Left renal pelvis (tissue), 4 donors: ENCODE measurements around the gene KCNH6. TPM values are rescaled to one million over a fixed set of nuclear protein-coding genes. Genes with fewer than 3 reads are reported as not detected.

Experiments used
- DNase-seq, 4 donors: peaks; one replicate each; pipeline ENCODE4 v3.0.0-alpha.2; 2013; ENCODE audit warnings: low read depth in 4 of 4, low spot score in 3 of 4
- polyA plus RNA-seq, 4 donors: library from polyadenylated mRNA; unstranded; fragments of 120-200 nt; gene quantifications; one replicate each; pipeline ENCODE4 v1.2.1, GENCODE V29; 2013; ENCODE audit not compliant: insufficient read length in 4 of 4

Gene KCNH6, protein sequence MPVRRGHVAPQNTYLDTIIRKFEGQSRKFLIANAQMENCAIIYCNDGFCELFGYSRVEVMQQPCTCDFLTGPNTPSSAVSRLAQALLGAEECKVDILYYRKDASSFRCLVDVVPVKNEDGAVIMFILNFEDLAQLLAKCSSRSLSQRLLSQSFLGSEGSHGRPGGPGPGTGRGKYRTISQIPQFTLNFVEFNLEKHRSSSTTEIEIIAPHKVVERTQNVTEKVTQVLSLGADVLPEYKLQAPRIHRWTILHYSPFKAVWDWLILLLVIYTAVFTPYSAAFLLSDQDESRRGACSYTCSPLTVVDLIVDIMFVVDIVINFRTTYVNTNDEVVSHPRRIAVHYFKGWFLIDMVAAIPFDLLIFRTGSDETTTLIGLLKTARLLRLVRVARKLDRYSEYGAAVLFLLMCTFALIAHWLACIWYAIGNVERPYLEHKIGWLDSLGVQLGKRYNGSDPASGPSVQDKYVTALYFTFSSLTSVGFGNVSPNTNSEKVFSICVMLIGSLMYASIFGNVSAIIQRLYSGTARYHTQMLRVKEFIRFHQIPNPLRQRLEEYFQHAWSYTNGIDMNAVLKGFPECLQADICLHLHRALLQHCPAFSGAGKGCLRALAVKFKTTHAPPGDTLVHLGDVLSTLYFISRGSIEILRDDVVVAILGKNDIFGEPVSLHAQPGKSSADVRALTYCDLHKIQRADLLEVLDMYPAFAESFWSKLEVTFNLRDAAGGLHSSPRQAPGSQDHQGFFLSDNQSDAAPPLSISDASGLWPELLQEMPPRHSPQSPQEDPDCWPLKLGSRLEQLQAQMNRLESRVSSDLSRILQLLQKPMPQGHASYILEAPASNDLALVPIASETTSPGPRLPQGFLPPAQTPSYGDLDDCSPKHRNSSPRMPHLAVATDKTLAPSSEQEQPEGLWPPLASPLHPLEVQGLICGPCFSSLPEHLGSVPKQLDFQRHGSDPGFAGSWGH
- 1 to 10 TPM in 2 of 4 donors, under 1 TPM in 2; 0.07 to 2.5 (median 0.98) TPM for polyA plus RNA-seq

DNA sequence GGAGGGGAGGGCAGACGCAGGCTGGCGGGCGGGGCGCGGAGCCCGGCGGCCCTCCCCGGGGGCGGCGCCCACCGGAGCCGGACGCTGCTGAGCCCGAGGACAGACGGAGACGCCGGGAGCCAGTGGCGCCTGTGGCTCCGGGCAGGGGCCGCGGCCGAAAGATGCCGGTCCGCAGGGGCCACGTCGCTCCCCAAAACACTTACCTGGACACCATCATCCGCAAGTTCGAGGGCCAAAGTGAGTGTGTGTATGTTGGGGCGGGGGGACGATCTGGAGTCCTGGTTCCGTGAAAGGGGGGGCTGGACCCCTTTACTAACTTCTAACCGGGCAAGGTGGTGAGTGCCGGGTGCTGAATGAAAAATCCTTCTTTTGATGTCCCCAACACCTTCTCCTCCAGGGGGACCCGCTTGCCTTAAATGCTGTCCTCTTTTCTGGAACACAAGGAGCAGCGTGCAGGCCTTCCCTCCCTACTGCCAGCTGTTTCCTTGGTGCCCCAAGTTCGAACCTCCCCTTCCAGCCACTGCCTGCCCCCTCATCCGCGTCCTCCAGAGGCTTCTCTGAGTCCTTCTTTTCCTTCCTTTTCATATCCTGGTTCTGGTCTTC is at the start of gene KCNH6:
Gene KCNH6 (plus strand): TSS at position 106 of the 603 bp plus-strand sequence. CDS start 56 bp downstream, at position 162.
- DNase-seq: no peak

DNA sequence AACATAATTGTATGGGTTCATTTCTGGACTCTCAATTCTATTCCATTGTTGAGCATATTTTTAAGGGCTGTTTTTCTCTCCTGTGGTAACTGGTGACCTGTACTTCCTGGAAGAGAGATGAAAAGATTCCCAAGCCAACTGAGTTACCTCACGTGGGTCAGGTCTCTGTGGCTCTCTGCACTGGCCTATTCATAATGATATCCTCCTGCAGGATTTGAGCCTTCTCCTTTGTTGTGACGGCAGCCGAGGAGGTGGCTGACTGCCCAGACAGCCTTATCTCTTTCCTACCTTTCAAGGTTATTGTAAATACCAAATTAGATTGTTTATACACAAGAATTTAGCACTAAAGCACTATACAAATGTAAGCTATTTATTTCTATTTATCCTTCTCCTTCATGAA is 49.0 kb upstream of the KCNH6 start:
- DNase-seq: no peak

DNA sequence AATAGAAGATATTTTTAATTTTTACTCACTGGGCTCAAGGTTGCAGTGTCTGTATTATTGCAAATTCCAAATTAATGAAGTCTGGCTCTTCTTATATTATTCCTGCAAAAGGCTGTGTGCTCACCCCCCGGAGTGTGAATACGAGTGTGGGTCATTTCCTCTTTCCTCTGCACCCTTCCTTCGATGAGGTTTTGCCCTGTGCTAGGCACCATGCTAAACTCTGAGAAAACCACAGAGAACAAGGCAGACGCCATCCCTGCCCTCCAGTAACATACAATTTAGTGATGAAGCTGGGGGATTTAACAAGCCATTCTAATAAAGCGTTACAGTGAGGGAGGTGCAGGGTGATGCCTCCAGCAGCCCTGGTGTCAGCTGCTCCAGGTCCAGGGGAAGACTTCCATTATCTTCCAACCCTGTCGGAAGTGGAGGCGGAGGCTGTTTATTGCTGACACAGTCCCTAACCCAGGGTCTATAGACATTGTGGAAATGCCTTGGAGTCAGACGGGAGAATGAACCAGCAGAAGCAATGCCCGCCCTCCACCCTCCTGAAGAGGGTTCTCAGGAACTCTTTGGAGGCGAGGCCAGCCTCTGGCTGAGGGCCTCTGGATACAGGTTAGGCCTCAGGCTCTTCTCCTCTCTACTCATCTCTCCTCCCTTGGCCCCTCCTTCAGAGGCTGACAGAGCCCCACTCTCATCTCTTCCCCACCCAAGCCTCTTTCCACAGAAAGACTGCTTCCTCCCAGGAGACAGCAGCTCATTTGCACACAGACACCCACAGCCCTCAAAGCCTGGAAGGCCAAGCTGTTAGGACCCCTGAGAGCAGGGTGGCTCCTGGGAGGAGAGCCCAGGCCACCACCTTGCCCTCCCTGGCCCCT is 48.3 kb upstream of the KCNH6 start:
- no peak for DNase-seq

DNA sequence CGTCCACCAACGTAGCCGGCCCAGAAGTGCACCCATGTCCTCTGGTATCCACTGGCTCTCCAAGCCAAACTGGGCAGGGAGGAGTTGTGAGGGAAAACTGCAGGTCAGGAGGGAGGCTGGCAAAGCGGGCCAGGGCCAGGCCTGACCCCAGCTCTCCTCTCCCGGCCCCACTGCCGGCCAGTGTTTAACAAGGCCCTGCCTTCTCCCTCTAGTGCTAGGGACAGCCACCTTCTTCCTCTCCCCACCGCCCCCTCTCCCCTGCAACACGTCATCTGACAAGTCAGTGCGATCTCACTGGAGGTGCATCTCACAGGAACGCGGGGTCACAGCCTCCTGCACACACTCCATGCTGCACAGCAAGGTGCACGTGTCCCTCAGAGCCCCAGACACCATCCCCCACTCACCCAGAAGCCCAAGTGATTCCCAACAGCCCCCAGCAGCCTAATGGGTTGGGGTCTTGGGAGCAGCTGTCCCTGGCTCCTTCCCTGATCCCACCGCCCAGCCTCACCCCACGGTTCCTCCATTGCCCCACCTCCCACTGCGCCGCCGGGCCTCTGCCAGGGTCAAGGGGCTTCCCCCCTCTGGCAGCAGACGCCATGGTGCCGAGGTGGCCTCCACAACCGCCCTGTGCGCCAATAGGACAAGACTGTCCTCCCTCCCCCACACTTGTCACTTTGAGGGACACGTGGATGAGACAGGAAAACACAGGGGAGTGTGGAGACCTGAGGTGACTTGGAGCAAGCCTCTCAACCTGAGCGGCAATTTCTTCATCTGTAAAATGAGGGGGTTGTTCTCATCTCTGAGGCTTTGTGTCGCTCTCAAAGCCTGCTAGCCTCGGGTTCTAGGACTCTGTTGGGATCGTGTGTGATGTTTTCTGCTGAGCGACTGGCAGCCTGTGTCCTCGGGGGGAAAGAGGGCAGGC is 47.4 kb upstream of the KCNH6 start:
- no peak for DNase-seq

DNA sequence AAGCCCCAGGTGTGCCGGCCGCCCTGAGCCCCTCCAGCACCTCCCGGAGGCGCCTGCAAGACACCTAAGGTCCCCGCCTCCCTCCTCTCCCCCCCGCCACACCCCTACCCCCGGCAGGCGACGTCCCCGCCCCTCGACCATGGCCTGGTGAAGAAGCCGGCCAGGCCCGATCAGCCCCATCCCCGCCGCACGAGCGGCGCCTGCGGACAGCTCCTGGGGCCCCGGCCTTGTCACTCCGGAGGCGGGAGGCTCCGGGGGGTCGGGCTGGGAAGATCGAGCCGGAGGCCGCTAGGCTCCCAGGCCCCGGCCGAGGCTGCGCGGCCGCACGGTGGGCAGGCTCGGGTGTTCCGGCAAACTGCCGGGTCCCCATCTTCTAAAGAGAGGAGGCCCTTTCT is 46.7 kb upstream of the KCNH6 start:
- DNase-seq: no peak

DNA sequence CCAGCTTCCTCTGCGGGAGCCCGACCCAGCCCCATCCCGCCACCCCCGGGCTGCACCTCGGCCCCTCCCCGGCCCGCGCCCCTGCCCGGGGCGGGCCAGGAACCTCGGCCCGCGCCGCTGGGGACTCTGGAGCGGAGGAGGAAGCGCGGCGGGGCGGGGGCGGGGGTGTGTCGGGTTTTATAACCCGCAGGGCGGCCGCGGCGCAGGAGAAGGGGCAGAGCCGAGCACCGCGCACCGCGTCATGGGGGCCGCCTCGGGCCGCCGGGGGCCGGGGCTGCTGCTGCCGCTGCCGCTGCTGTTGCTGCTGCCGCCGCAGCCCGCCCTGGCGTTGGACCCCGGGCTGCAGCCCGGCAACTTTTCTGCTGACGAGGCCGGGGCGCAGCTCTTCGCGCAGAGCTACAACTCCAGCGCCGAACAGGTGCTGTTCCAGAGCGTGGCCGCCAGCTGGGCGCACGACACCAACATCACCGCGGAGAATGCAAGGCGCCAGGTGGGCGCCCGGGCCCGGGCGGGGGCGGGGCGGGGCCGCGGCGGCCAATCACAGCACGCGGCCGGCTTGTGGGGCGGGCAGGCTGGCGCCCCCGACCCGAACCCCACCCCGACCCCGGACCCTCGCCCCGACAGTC is 46.2 kb upstream of the KCNH6 start, which contains the start of gene ACE:
Gene ACE (plus strand): TSS at position 208 of the 626 bp plus-strand sequence. CDS start 34 bp downstream, at position 242.
- DNase-seq: no peak

DNA sequence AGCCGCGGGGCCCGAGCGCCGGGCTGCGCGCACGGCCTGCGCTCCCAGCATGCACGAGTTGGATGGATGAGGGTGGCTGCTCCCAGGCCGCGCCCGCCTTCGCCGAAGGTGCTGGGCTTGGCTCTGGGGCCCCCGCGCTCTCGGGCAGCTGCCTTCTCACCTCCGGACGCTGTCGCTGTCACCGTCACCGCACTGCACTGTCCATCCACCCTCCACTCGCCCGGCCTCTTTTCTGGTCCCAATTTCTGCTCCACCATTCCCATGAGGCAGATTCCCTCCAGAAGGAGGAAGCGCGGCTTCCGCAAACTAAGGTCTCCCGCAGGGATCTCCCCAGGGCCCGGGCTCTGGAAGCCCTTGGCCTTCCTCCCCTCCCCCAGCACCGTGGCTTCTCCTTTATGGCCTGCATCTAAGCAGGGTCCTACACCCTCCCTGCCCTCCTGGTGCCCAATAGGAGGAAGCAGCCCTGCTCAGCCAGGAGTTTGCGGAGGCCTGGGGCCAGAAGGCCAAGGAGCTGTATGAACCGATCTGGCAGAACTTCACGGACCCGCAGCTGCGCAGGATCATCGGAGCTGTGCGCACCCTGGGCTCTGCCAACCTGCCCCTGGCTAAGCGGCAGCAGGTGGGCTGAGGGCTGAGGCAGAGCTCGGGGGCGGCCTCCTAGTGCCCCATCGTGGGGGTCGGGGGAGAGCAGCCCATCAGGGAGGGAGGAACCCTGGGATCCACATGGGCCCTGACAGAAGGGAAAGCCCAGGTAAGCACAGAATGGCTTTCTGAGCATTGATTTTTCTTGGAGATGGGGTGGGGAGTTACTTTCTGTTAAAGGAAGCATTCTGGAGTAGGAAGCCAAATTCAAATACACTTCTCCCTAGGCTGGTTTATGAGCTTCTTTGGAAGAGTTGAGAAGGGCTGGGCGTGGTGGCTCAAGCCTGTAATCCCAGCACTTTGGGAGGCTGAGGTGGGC is 45.4 kb upstream of the KCNH6 start:
- DNase-seq: no peak

DNA sequence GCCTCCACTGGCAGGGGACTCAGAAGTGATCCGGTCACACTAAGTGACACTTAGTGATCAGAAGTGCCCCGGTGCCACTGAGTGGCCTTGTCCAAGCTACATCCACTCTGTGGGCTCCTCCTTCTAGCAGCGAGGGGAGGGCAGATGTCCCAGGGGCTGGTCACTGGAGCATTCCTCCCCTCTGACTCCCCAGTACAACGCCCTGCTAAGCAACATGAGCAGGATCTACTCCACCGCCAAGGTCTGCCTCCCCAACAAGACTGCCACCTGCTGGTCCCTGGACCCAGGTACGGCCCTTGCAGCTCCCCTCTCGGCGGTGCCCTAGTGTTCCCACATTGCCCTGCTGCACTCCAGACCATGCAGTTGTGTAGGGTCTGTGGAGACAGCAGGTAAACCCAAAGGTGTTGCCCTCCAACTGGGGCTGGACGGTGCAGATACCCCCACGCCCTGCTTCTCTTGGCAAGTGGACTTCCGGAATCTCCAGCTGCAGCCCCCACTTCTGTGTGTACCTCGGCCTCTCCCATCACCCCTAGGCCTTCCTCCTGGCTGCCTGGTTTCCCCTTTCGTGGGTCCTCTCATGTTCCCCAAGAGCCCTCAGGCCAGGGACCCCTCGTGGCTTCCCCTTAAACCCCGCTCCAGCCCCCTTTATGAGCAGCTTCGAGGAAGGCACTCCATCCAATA is 44.2 kb upstream of the KCNH6 start:
- DNase-seq: peak in 1 of 4 donors; percentile 45

DNA sequence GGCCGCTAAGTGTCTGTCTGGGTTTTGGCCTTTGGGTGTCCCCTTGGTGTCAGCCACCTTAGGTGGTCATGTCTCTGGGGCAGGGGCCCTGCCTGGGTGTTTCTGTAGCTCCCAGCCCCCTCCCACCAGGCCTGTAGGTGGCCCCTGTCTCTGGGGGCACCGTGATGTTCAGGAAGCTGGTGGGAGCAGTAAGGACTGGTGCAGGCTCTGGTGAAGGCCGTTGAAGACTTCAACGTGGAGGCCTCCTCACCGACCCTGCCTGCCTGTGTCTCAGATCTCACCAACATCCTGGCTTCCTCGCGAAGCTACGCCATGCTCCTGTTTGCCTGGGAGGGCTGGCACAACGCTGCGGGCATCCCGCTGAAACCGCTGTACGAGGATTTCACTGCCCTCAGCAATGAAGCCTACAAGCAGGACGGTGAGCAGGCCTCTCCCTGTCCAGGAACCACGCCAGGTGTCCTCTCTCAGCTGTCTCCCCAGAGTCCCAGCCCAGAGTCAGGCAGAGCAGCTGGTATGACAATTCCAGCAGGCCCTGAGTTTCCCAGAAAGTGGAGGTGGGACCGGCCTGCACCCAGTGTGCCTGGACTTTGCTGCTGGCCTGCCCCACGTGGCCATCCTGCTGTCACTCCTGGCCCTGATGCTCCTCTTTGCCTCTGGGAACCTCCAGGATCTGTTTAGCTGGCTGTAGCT is 43.5 kb upstream of the KCNH6 start:
- no peak for DNase-seq

DNA sequence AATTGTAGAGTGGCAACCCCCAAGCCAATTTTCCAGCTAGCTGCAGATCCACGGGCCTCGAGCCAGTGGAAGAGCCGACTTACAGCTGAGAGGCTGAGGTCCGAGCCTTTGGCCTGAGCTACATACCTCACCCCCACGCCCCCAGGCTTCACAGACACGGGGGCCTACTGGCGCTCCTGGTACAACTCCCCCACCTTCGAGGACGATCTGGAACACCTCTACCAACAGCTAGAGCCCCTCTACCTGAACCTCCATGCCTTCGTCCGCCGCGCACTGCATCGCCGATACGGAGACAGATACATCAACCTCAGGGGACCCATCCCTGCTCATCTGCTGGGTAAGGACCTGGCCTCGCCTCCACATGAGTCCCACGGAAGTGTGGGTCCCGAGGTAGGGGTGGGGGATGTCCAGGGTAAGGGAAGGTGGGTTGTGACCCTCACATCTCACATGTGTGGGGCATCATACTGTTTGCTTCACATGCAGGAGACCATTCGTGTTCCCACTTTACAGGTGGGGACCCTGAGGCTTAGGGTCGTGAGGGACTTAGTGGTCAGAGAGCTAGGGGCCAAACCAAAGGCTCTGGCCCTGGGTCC is 42.9 kb upstream of the KCNH6 start:
- no peak for DNase-seq

DNA sequence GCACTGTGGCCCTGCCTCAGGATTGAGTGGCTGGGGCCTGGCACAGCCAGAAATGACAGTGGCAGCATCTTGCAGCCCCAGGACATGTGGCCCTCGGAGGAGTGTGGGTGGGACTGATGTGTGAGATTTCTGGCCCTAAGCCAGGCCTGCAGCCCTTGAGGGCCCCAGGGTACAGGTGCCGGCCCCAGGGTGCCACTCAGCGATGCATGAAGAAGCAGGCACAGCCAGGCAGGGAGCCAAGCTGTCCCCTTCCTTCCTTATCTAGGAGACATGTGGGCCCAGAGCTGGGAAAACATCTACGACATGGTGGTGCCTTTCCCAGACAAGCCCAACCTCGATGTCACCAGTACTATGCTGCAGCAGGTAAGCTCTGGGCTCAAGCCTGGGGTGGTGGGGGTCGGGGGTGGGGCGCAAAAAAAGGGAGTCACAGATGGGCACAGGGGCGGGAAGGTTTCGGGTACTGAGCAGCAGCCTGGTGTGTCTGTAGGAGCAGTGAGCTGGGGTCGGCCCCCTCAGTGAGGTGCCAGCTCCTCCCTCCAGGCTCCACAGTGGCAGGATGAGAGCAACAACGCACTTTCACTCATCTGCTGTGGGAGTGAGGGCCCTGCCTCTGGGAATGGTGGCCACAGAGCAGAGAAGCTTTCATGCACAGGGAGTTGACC is 42.2 kb upstream of the KCNH6 start:
- DNase-seq: no peak

DNA sequence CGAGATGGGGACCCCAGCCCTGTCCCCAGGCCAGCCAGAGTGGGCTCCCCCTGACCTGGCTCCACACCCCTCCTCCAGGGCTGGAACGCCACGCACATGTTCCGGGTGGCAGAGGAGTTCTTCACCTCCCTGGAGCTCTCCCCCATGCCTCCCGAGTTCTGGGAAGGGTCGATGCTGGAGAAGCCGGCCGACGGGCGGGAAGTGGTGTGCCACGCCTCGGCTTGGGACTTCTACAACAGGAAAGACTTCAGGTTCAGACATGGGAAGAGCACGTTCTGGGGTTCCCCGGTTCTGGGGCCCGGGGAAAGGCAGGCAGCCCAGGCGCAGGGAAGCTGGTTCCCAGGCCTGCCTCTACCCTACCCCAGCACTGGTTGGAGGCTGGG is 41.7 kb upstream of the KCNH6 start:
- DNase-seq: no peak

DNA sequence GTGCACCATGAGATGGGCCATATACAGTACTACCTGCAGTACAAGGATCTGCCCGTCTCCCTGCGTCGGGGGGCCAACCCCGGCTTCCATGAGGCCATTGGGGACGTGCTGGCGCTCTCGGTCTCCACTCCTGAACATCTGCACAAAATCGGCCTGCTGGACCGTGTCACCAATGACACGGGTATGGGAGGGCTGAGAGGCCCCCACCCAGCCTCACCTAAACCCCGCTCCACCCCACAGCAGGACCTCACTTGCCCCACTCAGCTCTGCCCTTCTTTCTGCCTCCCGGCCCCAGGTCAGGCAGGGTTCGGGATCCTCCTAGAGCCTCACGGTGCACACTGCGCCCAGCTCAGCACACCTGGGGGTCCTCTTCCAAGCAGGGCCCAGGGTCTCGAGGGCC is 40.6 kb upstream of the KCNH6 start:
- DNase-seq: no peak

DNA sequence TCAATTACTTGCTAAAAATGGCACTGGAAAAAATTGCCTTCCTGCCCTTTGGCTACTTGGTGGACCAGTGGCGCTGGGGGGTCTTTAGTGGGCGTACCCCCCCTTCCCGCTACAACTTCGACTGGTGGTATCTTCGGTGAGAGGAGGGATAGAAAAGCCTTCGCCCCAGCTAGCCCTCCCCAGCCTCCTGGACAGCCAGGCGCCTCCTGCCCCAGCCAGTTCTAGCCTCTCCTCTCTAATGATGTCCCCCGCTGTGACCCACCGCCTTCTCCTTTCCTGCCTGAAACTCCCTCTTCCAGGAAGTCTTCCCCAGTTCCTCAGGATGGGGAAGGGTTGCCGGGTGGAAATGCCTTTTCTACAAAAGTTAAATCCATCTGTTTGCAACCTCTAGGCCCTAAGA is 40.1 kb upstream of the KCNH6 start:
- no peak for DNase-seq
